ENCODE measurements around the gene TMUB2. TPM values are rescaled to one million over a fixed set of nuclear protein-coding genes. Genes with fewer than 3 reads are reported as not detected.

The TMUB2 gene
- total RNA-seq, 1 experiment from 2014 or later = 25.1 TPM

DNA sequence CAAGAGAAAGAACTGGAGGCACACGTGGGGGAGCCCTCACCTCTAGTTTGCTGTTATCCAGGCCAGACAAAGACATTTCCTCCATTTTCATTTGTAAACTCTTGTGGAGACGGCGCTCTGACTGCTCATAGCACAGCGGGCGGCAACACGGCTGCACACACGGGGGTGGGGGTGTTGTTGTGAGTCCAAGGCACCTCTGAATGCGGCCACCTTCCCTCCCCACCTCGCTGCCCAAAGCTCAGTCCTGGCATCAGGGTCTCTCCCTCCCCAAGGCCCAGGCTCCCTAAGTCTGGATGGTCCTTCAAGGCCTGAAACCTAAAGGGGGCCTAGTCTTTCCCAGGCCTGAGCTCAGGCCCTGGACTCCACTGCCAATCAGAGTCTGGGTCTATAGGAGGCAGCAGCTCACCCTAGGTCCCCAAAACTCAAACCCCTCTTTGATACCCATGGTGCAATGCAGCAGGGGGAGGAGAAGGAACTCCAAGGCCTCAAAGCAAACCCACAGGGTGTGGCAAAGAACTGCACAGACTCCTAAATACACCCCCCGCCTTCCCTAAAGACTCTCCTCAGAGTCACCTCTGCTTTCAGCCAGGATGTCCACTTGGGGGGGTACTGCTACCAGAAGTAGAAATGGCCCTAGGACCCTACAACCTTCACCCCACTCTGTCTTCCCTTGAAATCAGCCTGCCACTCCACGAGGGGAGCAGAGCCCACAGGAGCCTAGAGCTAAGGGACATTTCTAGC, 11.4 kb downstream of the TMUB2 start:
- intact Hi-C loops (cut with micrococcal nuclease) = no loop called here
- Histone ChIP-seq H4K20me1 (ENCODE audit: insufficient read depth) (no peaks in the 10 kb centered on the region), H3K4me2 (ENCODE audit: low read length) (peak overlapping the region; percentile 88), H3K36me3 (ENCODE audit: control insufficient read depth in 1 of 2, insufficient read depth in 2 of 2, low read length in 2 of 2) (peaks cover 24 to 30% of the 10 kb centered on the region in 2 experiments), H3K27me3 (ENCODE audit: insufficient read depth, low read length) (no peaks in the 10 kb centered on the region), H3K9me3 (ENCODE audit: control insufficient read depth in 1 of 2, insufficient read depth in 1 of 2, low read depth in 1 of 2, low read length in 2 of 2) (no peaks in the 10 kb centered on the region), H3K9ac (ENCODE audit: low read length) (peak overlapping the region; percentile 94), H3K9me2 (ENCODE audit: insufficient read depth) (no peaks in the 10 kb centered on the region), H3K79me2 (ENCODE audit: insufficient read depth, low read length) (peaks cover 25% of the 10 kb centered on the region), H3K27ac (ENCODE audit: low read depth, low read length) (peak overlapping the region; percentile 98), H2AFZ (ENCODE audit: low read depth, low read length, poor library complexity, severe bottlenecking) (no peak overlapping the region), H3K4me1 (ENCODE audit: control insufficient read depth in 1 of 2, insufficient read depth in 2 of 2, low read length in 2 of 2) (peaks cover 21 to 27% of the 10 kb centered on the region in 2 experiments), H3K4me3 (replicated peaks in 1 of 2; ENCODE audit: low read depth in 1 of 2, low read length in 2 of 2) (peak overlapping the region; percentile 81 to 88)
- TF ChIP-seq TCF7L2 (IDR thresholded peaks at IDR 0.05; ENCODE audit: borderline replicate concordance, extremely low read depth, insufficient read depth, insufficient read length) (no peak), CTCF (IDR thresholded peaks at IDR 0.05 in 2 of 3, conservative IDR thresholded peaks at IDR 0.05 in 1 of 3; ENCODE audit: borderline replicate concordance in 1 of 3, insufficient read depth in 1 of 3, low read depth in 2 of 3, low read length in 2 of 3) (peak in 2 of 3 experiments; percentile 26 to 55; a peak in 3 of 6 replicates), ZFX (IDR thresholded peaks at IDR 0.05) (no peak), POLR2AphosphoS5 (IDR thresholded peaks at IDR 0.05; ENCODE audit: low read depth, low read length) (peak; percentile 73), SRF (IDR thresholded peaks at IDR 0.05; ENCODE audit: low read depth) (no peak), RAD21 (IDR thresholded peaks at IDR 0.05; ENCODE audit: low read depth) (peak; percentile 61), EGR1 (IDR thresholded peaks at IDR 0.05; ENCODE audit: low read depth) (peak; percentile 81)
- DNase-seq (ENCODE audit: low read depth, low spot score) = peak; percentile 57
- ChIA-PET RAD21 (ENCODE audit: low non-redundant PET in 1 of 2, low total read pairs in 2 of 2, uncharacterized antibody in 2 of 2, unreplicated experiment in 2 of 2) (interaction anchor here in 1 of 2 experiments (0.9 kb wide), 1 partner anchor 20 kb away, joined by 3 read pairs; no protein-coding TSS in a partner anchor), POLR2A (interaction anchor here (0.6 to 0.8 kb wide), 3 partner anchors 10 to 148 kb away, joined by 3 to 4 read pairs (median 3); no protein-coding TSS in a partner anchor), CTCF (no interaction called here)
- peak; percentile 43 for ATAC-seq
- BruUV-seq (replicated peaks) = TSS peak; percentile 48
